Gastrocnemius medialis (tissue), 4 donors: ENCODE measurements around the gene MBTPS1.

Experiments used
- POLR2A ChIP-seq, 2 donors: fragments of 450-650 bp; IDR thresholded peaks; one replicate each; pipeline ENCODE4 v1.6.1; 2017; ENCODE audit warnings: antibody characterized with exemption in 2 of 2, mild to moderate bottlenecking in 2 of 2, moderate library complexity in 2 of 2
- TF ChIP-seq, protein P1 (sequence below), 5 experiments: fragments of 450-650 bp in 3 of 5; fragments of 200-600 bp in 2 of 5; sonication (generic) in 2 of 5; IDR thresholded peaks in 4 of 5; conservative IDR thresholded peaks in 1 of 5; 1 replicate in 4 of 5; 2 replicates in 1 of 5; pipeline ENCODE4 v1.5.1; 2016 to 2019; ENCODE audit warnings: antibody characterized with exemption in 5 of 5, mild to moderate bottlenecking in 3 of 5, moderate library complexity in 3 of 5

GRCh38 chr16:84155771-84156170 lies 39.0 kb upstream of the MBTPS1 start:
- TF ChIP-seq, protein P1, sequence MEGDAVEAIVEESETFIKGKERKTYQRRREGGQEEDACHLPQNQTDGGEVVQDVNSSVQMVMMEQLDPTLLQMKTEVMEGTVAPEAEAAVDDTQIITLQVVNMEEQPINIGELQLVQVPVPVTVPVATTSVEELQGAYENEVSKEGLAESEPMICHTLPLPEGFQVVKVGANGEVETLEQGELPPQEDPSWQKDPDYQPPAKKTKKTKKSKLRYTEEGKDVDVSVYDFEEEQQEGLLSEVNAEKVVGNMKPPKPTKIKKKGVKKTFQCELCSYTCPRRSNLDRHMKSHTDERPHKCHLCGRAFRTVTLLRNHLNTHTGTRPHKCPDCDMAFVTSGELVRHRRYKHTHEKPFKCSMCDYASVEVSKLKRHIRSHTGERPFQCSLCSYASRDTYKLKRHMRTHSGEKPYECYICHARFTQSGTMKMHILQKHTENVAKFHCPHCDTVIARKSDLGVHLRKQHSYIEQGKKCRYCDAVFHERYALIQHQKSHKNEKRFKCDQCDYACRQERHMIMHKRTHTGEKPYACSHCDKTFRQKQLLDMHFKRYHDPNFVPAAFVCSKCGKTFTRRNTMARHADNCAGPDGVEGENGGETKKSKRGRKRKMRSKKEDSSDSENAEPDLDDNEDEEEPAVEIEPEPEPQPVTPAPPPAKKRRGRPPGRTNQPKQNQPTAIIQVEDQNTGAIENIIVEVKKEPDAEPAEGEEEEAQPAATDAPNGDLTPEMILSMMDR (IDR thresholded peaks at IDR 0.05 in 4 of 5, conservative IDR thresholded peaks at IDR 0.05 in 1 of 5) = no peak
- TF ChIP-seq POLR2A (IDR thresholded peaks at IDR 0.05) = no peak
